Gastroesophageal sphincter (tissue), 4 donors: Measurements from ENCODE around the gene TTLL3. TPM values are rescaled to one million over a fixed set of nuclear protein-coding genes. Genes with fewer than 3 reads are reported as not detected.
"Not testable (repeated sequence)": the region's sequence is repeated elsewhere in the genome, so short reads cannot be mapped to it uniquely, and the experiment has no call there.

Experiments used
- ATAC-seq: fragments of 150-250 bp; one replicate; pipeline ENCODE4 v1.9.1; 2016; ENCODE audit warnings: mild to moderate bottlenecking, moderate library complexity
- H3K27ac ChIP-seq, 4 donors: fragments of 200-600 bp; sonication (generic) in 3 of 4; 1 replicate in 3 of 4; 2 replicates in 1 of 4; pipeline ENCODE4 v1.5.1; 2016 to 2019
- H3K27me3 ChIP-seq: fragments of 200-600 bp; sonication (generic); one replicate; pipeline ENCODE4 v1.5.1; 2019
- H3K36me3 ChIP-seq, 2 donors: fragments of 200-600 bp; sonication (generic); one replicate each; pipeline ENCODE4 v1.5.1; 2019; ENCODE audit warnings: control low read depth in 1 of 2
- H3K4me1 ChIP-seq, 3 donors: fragments of 200-600 bp; sonication (generic); 1 replicate in 2 of 3; 2 replicates in 1 of 3; pipeline ENCODE4 v1.5.1; 2016 to 2019; ENCODE audit warnings: control low read depth in 2 of 3
- H3K4me3 ChIP-seq, 2 donors: fragments of 200-600 bp; sonication (generic); one replicate each; pipeline ENCODE4 v1.5.1; 2019; ENCODE audit warnings: mild to moderate bottlenecking in 1 of 2, moderate library complexity in 1 of 2
- H3K9me3 ChIP-seq, 3 donors: fragments of 200-600 bp; sonication (generic); one replicate each; pipeline ENCODE4 v1.5.1; 2017 to 2019; ENCODE audit warnings: control low read depth in 2 of 3
- EP300 ChIP-seq: sonication (generic); formaldehyde crosslinking; IDR thresholded peaks from one replicate; pipeline ENCODE4 v1.6.1; 2017; ENCODE audit warnings: antibody characterized with exemption, mild to moderate bottlenecking
- POLR2A ChIP-seq, 2 donors: fragments of 450-650 bp; IDR thresholded peaks; one replicate each; pipeline ENCODE4 v1.6.1; 2017; ENCODE audit warnings: antibody characterized with exemption in 2 of 2, mild to moderate bottlenecking in 2 of 2, moderate library complexity in 1 of 2
- POLR2AphosphoS5 ChIP-seq: sonication (generic); formaldehyde crosslinking; IDR thresholded peaks from one replicate; pipeline ENCODE4 v1.6.1; 2017; ENCODE audit warnings: antibody characterized with exemption
- WGBS, 2 donors: methylation state at CpG; one replicate each; pipeline ENCODE4 v1.1.5; 2018; ENCODE audit warnings: low coverage in 1 of 2; 5-methylcytosine and 5-hydroxymethylcytosine counted together
- total RNA-seq, 4 donors: library from RNA; depleted of rRNA; stranded (reverse); fragments of >200 nt; gene quantifications; one replicate each; pipeline ENCODE4 v1.1.0, GENCODE V29; 2016
- TF ChIP-seq, protein P1 (sequence below), 4 experiments: fragments of 200-600 bp in 2 of 4; fragments of 450-650 bp in 2 of 4; sonication (generic) in 1 of 4; IDR thresholded peaks; one replicate each; pipeline ENCODE4 v1.5.1; 2017 to 2019; ENCODE audit warnings: antibody characterized with exemption in 4 of 4, mild to moderate bottlenecking in 2 of 4, moderate library complexity in 2 of 4

The TTLL3 gene
- total RNA-seq, 4 donors from 2014 or later = 6.2 to 71.3 (median 29.5) TPM

DNA sequence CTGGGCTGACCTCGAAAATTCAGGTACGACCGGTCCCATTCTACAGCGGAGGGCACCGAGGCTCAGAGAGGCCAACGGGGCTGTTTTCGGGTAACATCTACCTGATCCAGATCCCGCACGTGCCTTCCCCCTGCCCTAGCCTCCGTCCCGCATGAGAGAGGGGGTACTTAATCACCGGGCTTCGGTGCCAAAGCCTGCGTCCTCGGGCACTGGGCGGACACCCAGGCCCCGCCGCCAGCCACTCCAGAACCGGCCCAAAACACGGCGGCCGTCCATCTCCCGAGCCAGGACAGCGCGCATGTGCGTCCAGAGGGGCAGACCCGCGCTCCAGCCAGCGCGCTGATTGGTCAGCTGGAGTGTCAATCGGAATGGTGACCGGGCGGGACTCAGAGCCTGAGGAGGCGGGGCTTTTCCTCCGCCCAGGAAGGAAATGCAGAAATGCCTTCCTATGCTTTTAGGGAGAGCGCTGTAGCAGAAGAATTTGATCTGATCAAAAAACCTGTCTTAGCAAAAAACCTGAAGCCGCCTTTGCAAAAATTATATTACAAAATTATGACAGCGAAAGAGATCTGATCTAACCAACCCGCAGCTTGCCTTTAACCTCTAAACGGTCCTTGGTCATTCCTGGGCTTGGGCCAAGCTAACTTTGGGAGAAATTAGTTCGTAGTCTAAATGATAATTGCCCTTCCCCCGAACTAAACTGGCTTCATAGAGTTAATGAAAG is 33.8 kb downstream of the TTLL3 start, which contains the start of gene RPUSD3:
Gene RPUSD3 (minus strand): TSS at position 294 of the 724 bp plus-strand sequence. CDS start 18 bp downstream, at position 276.
- TF ChIP-seq EP300 (no peak), POLR2AphosphoS5 (peak; percentile 66), POLR2A (IDR thresholded peaks at IDR 0.05) (peak in 1 of 2 donors; percentile 62)
- TF ChIP-seq, protein P1, sequence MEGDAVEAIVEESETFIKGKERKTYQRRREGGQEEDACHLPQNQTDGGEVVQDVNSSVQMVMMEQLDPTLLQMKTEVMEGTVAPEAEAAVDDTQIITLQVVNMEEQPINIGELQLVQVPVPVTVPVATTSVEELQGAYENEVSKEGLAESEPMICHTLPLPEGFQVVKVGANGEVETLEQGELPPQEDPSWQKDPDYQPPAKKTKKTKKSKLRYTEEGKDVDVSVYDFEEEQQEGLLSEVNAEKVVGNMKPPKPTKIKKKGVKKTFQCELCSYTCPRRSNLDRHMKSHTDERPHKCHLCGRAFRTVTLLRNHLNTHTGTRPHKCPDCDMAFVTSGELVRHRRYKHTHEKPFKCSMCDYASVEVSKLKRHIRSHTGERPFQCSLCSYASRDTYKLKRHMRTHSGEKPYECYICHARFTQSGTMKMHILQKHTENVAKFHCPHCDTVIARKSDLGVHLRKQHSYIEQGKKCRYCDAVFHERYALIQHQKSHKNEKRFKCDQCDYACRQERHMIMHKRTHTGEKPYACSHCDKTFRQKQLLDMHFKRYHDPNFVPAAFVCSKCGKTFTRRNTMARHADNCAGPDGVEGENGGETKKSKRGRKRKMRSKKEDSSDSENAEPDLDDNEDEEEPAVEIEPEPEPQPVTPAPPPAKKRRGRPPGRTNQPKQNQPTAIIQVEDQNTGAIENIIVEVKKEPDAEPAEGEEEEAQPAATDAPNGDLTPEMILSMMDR (IDR thresholded peaks at IDR 0.05) = no peak
- 0% methylated on average over 4 to 16 of the region's 42 CpGs for WGBS, 2 donors
- peaks cover 0 to 32% of the 10 kb centered on the region in 2 donors for H3K36me3 ChIP-seq
- H3K27me3 ChIP-seq = no peaks in the 10 kb centered on the region
- H3K4me1 ChIP-seq = peaks cover 0 to 25% (median 0%) of the 10 kb centered on the region in 3 donors
- H3K27ac ChIP-seq = peak within 1 kb of the TSS; percentile 77 to 93 (median 88)
- peak; percentile 100 for ATAC-seq
- no peaks in the 10 kb centered on the region for H3K9me3 ChIP-seq
- H3K4me3 ChIP-seq = peak within 1 kb of the TSS; percentile 58 to 79

DNA sequence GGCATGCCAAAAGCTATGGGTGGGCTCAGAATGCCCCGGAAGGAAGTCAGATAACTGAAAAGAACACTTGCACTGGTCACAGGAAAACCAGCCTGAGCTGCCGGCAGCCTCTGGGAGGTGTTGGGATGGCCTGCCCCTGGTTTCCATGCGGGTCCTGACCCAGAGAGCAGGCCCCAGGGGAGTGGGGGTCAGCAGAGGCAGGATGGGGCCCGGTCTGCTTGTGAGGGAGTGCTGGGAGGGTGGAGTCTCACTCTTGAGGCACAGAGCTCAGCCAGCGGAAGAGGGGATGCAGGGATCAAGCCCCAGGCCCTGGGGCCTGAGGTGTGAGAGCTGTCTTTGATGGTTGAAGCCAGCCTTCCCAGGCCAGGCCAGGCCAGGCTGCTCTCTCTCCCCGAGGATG is 36.2 kb downstream of the TTLL3 start:
- Histone ChIP-seq H3K9me3 (no peaks in the 10 kb centered on the region), H3K36me3 (peaks cover 0 to 8% of the 10 kb centered on the region in 2 donors), H3K4me1 (peaks cover 0 to 25% (median 0%) of the 10 kb centered on the region in 3 donors), H3K27ac (no peak overlapping the region), H3K27me3 (no peaks in the 10 kb centered on the region), H3K4me3 (no peak overlapping the region)
- WGBS, 2 donors = 67 to 78% methylated on average over 1 to 5 of the region's 6 CpGs
- TF ChIP-seq EP300 (no peak), POLR2A (IDR thresholded peaks at IDR 0.05) (no peak), POLR2AphosphoS5 (no peak)
- TF ChIP-seq, protein P1 (IDR thresholded peaks at IDR 0.05) = no peak
- ATAC-seq = no peak

DNA sequence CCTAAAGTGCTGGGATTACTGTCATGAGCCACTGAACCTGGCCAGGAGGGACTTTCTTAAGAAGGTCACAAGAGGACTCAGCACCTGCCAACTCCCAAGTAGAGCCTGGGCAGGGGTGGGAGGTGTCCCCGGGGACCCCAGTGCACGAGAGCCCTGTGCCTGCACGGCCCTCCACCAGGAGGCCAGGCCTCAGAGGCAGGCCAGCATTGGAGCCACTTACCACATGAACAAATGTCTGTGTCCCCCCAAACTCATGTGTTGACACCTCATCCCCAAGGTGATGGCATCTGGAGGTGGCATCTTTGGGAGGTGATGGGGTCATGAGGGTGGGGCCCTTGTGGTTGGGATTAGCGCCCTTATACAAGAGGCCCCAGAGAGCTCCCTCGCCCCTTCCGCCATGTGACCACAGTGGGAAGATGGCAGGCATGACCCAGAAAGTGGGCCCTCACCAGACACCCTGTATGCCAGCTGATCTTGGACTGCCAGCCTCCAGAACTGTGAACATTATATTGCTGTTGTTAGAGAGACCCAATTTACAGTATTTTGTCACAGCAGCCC is 36.9 kb downstream of the TTLL3 start:
- no peak for ATAC-seq
- peaks cover 0 to under 1% of the 10 kb centered on the region in 2 donors for H3K36me3 ChIP-seq
- WGBS, 2 donors = 83% methylated on average over 1 of the region's 6 CpGs; no CpG with 5 or more reads in 1 of the 2 donors
- peaks cover 0 to 21% (median 0%) of the 10 kb centered on the region in 3 donors for H3K4me1 ChIP-seq
- no peaks in the 10 kb centered on the region for H3K27me3 ChIP-seq
- H3K4me3 ChIP-seq = no peak overlapping the region
- H3K27ac ChIP-seq = no peak overlapping the region
- no peaks in the 10 kb centered on the region for H3K9me3 ChIP-seq
- TF ChIP-seq POLR2AphosphoS5 = no peak
- TF ChIP-seq, protein P1 (IDR thresholded peaks at IDR 0.05) = no peak
- TF ChIP-seq POLR2A (IDR thresholded peaks at IDR 0.05) = no peak
- TF ChIP-seq EP300 = no peak

DNA sequence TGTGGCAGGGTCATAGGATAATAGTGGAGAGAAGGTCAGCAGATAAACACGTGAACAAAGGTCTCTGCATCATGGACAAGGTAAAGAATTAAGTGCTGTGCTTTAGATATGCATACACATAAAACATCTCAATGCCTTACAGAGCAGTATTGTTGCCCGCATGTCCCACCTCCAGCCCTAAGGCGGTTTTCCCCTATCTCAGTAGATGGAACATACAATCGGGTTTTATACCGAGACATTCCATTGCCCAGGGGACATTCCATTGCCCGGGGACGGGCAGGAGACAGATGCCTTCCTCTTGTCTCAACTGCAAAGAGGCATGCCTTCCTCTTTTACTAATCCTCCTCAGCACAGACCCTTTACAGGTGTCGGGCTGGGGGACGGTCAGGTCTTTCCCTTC is 37.8 kb downstream of the TTLL3 start:
- 53 to 69% methylated on average over 5 to 6 of the region's 9 CpGs for WGBS, 2 donors
- H3K36me3 ChIP-seq, H3K4me3 ChIP-seq, H3K27me3 ChIP-seq, ATAC-seq, H3K27ac ChIP-seq, H3K9me3 ChIP-seq: not testable (repeated sequence)
- H3K4me1 ChIP-seq = peaks cover 0 to 13% (median 0%) of the 10 kb centered on the region in 3 donors

DNA sequence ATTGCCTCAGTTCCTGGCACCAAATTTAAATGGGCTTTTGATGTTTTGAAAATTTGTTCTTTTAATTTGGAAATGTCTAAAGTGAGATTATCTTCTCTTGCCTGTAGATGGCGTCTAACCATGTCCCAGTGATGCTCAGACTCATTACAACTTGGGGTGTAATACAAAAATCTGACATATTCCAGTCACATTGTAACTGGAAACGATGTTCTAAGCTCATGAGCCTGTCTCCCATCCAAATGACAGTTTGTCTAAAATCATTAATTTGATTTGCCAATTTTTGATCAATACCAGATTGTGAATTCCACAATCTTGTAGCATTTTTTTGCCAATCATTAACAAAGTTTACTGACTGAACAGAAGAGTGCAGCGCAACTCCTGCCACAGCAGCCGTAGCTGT is 38.8 kb downstream of the TTLL3 start:
- not testable (repeated sequence) for H3K9me3 ChIP-seq, H3K27ac ChIP-seq, H3K27me3 ChIP-seq, H3K4me3 ChIP-seq, H3K4me1 ChIP-seq, ATAC-seq, H3K36me3 ChIP-seq
- 33 to 37% methylated on average over 4 of the region's 4 CpGs for WGBS, 2 donors
- TF ChIP-seq, protein P1 (IDR thresholded peaks at IDR 0.05) = peak in 3 of 4 experiments; percentile 61 to 72 (median 65)
- TF ChIP-seq POLR2AphosphoS5 = peak; percentile 16

DNA sequence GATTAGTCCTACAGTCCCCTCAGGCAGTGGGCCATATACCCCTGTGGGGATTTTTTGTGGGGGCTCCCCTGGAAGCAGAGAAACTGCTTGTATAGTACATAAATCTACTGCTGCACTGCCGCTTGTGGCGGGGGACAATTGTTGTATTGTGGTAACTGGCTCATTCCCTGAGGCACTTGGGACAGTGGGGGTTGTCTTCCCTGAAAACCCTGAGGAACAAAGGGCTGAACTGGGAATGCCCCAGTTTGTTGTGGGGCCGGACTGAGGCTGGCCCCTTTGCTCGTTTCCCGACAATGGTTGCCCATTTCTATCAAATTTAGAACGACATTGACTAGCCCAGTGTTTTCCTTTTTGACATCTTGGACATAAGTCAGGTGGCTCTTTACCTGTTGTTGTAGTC is 41.3 kb downstream of the TTLL3 start:
- not testable (repeated sequence) for H3K4me3 ChIP-seq, H3K9me3 ChIP-seq, H3K4me1 ChIP-seq, H3K27ac ChIP-seq, H3K27me3 ChIP-seq, H3K36me3 ChIP-seq, ATAC-seq
- WGBS, 2 donors = 60 to 67% methylated on average over 1 to 2 of the region's 6 CpGs

DNA sequence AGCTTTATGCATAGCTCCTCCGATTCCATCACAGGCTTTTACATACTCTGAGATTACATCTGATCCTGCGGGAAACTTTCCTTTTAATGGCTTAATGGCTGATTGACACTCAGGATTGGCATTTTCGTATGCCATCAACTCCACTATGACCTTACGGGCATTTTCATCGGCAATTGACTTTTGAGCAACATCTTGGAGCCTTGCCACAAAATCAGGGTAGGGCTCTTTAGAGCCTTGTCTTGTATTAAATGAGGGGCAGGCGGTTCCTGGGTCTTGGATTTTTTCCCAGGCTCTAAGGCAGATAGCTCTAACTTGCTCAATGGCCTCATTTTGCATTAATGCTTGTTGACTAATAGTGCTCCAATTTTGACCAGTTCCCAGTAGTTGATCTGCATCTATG is 41.9 kb downstream of the TTLL3 start:
- 72 to 78% methylated on average over 4 to 6 of the region's 6 CpGs for WGBS, 2 donors
- not testable (repeated sequence) for H3K27ac ChIP-seq, H3K36me3 ChIP-seq, ATAC-seq, H3K4me3 ChIP-seq, H3K27me3 ChIP-seq, H3K4me1 ChIP-seq, H3K9me3 ChIP-seq
